GM12878 (cell line): ENCODE data around the gene CBFA2T3. TPM values are rescaled to one million over a fixed set of nuclear protein-coding genes. Genes with fewer than 3 reads are reported as not detected.

ENCODE experiments used
- ATAC-seq: fragments of 200-7000 bp; cut with Tn5 transposase; 3 replicates; pipeline ENCODE4 v1.9.1; 2020; ENCODE audit warnings: mild to moderate bottlenecking, moderate library complexity
- BruUV-seq: library from RNA; stranded (reverse); fragments of 400-500 nt; replicated peaks from 2 replicates; lab custom pipeline; 2021; lab: Mats Ljungman, UMichigan
- CTCF ChIA-PET: fragments of 300-600 bp; sonication (Branson Sonifier 250); formaldehyde crosslinking; extraction: SDS; loops from one replicate; lab custom pipeline; 2021; ENCODE audit warnings: inconsistent platforms; lab: Yijun Ruan, JAX
- POLR2A ChIA-PET: fragments of 350-600 bp; formaldehyde crosslinking; extraction: SDS; loops from one replicate; lab custom pipeline; 2021; ENCODE audit warnings: inconsistent platforms; lab: Charles Lee
- RAD21 ChIA-PET: fragments of 300-600 bp; sonication (Branson Sonifier 250); formaldehyde crosslinking; loops from one replicate; lab custom pipeline; 2023; ENCODE audit warnings: antibody characterized with exemption; ENCODE audit not compliant: unreplicated experiment; lab: Charles Lee
- SMC1A ChIA-PET: fragments of 300-600 bp; sonication (Branson Sonifier 250); formaldehyde crosslinking; loops from one replicate; lab custom pipeline; 2023; ENCODE audit not compliant: unreplicated experiment, uncharacterized antibody; lab: Charles Lee
- DNase-seq: peaks from one replicate; pipeline ENCODE4 v3.0.0-alpha.2; 2011; ENCODE audit warnings: low read depth, low spot score
- FAIRE-seq: peaks from 3 replicates; lab custom pipeline; 2011; peaks lifted over from hg19 to GRCh38; lab: Jason Lieb, UNC
- H2AFZ ChIP-seq: 2 replicates; pipeline ENCODE4 v1.6.0; 2011; ENCODE audit warnings: low read depth, low read length, control low read depth; ENCODE audit not compliant: control insufficient read depth
- H3K27ac ChIP-seq: 2 replicates; pipeline ENCODE4 v1.5.1; 2011; ENCODE audit warnings: control low read depth; ENCODE audit not compliant: control insufficient read depth, insufficient read depth
- H3K27me3 ChIP-seq, 2 experiments: replicated peaks in 1 of 2; 2 replicates each; pipeline versions ENCODE4 v1.6.0 to v1.6.1; 2011; ENCODE audit warnings: low read length in 1 of 2; ENCODE audit not compliant: control insufficient read depth in 2 of 2, insufficient read depth in 2 of 2
- H3K36me3 ChIP-seq, 2 experiments: 2 replicates each; pipeline ENCODE4 v1.5.1; 2011; ENCODE audit warnings: low read length in 1 of 2; ENCODE audit not compliant: control insufficient read depth in 2 of 2, insufficient read depth in 2 of 2
- H3K4me1 ChIP-seq: 2 replicates; pipeline ENCODE4 v1.6.1; 2011; ENCODE audit warnings: mild to moderate bottlenecking, low read length, moderate library complexity, mixed read lengths; ENCODE audit not compliant: control insufficient read depth, insufficient read depth
- H3K4me2 ChIP-seq: 2 replicates; pipeline ENCODE4 v1.6.0; 2011; ENCODE audit warnings: control low read depth; ENCODE audit not compliant: control insufficient read depth, insufficient read depth
- H3K4me3 ChIP-seq: fragments of 200-600 bp; sonication (generic); 2 replicates; pipeline ENCODE4 v1.5.1; 2016
- H3K79me2 ChIP-seq: 2 replicates; pipeline ENCODE4 v1.6.0; 2011; ENCODE audit warnings: low read length; ENCODE audit not compliant: control insufficient read depth, insufficient read depth
- H3K9ac ChIP-seq: 2 replicates; pipeline ENCODE4 v1.8.0; 2011; ENCODE audit warnings: low read length, control low read depth, mixed read lengths; ENCODE audit not compliant: control insufficient read depth, insufficient read depth
- H3K9me3 ChIP-seq: replicated peaks from 3 replicates; pipeline ENCODE4 v1.5.1; 2011; ENCODE audit warnings: mild to moderate bottlenecking, low read length; ENCODE audit not compliant: control insufficient read depth, insufficient read depth
- H4K20me1 ChIP-seq: 2 replicates; pipeline ENCODE4 v1.6.0; 2011; ENCODE audit not compliant: control insufficient read depth, insufficient read depth
- BACH1 ChIP-seq: fragments of 450-650 bp; IDR thresholded peaks from 2 replicates; pipeline ENCODE4 v1.6.1; 2017; ENCODE audit warnings: mild to moderate bottlenecking, borderline replicate concordance
- IKZF1 ChIP-seq: fragments of 450-650 bp; conservative IDR thresholded peaks from 2 replicates; pipeline ENCODE4 v1.6.1; 2017; ENCODE audit warnings: antibody characterized with exemption, mild to moderate bottlenecking
- IKZF2 ChIP-seq, 2 experiments: fragments of 450-650 bp; IDR thresholded peaks; 2 replicates each; pipeline ENCODE4 v1.6.1; 2017; ENCODE audit warnings: mild to moderate bottlenecking in 2 of 2, moderate library complexity in 2 of 2
- MEF2B ChIP-seq: fragments of 450-650 bp; IDR thresholded peaks from 2 replicates; pipeline ENCODE4 v1.6.1; 2018; ENCODE audit warnings: mild to moderate bottlenecking, moderate library complexity; ENCODE audit not compliant: partially characterized antibody, poor library complexity, severe bottlenecking
- NR2F1 ChIP-seq: fragments of 450-650 bp; conservative IDR thresholded peaks from 2 replicates; pipeline ENCODE4 v1.6.1; 2017; ENCODE audit warnings: mild to moderate bottlenecking
- ZNF207 ChIP-seq: fragments of 450-650 bp; IDR thresholded peaks from 2 replicates; pipeline ENCODE4 v1.6.1; 2014; ENCODE audit warnings: antibody characterized with exemption, mild to moderate bottlenecking, borderline replicate concordance
- WGBS: methylation state at CpG from one replicate; pipeline ENCODE4 v1.1.6; 2016; ENCODE audit warnings: low lambda C conversion rate; ENCODE audit not compliant: insufficient replicate concordance, insufficient coverage; ENCODE audit errors: missing lambda C conversion rate; 5-methylcytosine and 5-hydroxymethylcytosine counted together
- in situ Hi-C: fragments of 300-500 bp; cut with MboI; formaldehyde crosslinking; loops from 9 replicates; pipeline ENCODE4 v1.14.3; 2018; ENCODE audit warnings: mixed read lengths
- intact Hi-C: fragments of 100-400 bp; cut with micrococcal nuclease; formaldehyde crosslinking; loops from one replicate; pipeline ENCODE4 v1.14.2; 2022; ENCODE audit not compliant: unreplicated experiment
- polyA plus RNA-seq, 11 experiments: library from polyadenylated mRNA; depleted of rRNA in 4 of 11; unstranded in 6 of 11; stranded (reverse) in 5 of 11; fragments of >200 nt; fragmentation: Nextera tagmentation in 4 of 11; fragmentation: Illumina TruSeq in 1 of 11; extraction: Ambion mirVana in 4 of 11; extraction: Trizol in 1 of 11; gene quantifications; 1 replicate in 1 of 11; 2 replicates in 10 of 11; pipeline versions ENCODE4 v1.2.1 to v1.2.3, GENCODE V29; 2011 to 2016; ENCODE audit warnings: inconsistent platforms in 2 of 11, missing spikeins in 2 of 11, low read depth in 1 of 11
- total RNA-seq, 4 experiments: library from RNA; depleted of rRNA in 3 of 4; stranded (reverse); fragments of >200 nt in 3 of 4; fragmentation: Illumina TruSeq in 1 of 4; extraction: Trizol in 1 of 4; gene quantifications; 2 replicates each; pipeline versions ENCODE4 v1.2.1 to v1.2.3, GENCODE V29; 2013 to 2021
- TF ChIP-seq, protein P1 (sequence below): fragments of 450-650 bp; conservative IDR thresholded peaks from 2 replicates; pipeline ENCODE4 v1.6.1; 2017; ENCODE audit warnings: mild to moderate bottlenecking, moderate library complexity
- TF ChIP-seq, protein P2 (sequence below): fragments of 450-650 bp; IDR thresholded peaks from 2 replicates; pipeline ENCODE4 v1.6.1; 2017; ENCODE audit warnings: low read depth, mild to moderate bottlenecking, moderate library complexity
- TF ChIP-seq, protein P3 (sequence below): fragments of 450-650 bp; IDR thresholded peaks from 2 replicates; pipeline ENCODE4 v1.6.1; 2017; ENCODE audit warnings: mild to moderate bottlenecking, low read depth, inconsistent platforms; ENCODE audit not compliant: poor library complexity, severe bottlenecking

CBFA2T3 gene
- total and polyA plus RNA-seq, 10 of the 15 experiments (the other 5 are each of a cell fraction or from before 2014, with no cell fraction given) = 0.69 to 42.6 (median 4.5) TPM

DNA sequence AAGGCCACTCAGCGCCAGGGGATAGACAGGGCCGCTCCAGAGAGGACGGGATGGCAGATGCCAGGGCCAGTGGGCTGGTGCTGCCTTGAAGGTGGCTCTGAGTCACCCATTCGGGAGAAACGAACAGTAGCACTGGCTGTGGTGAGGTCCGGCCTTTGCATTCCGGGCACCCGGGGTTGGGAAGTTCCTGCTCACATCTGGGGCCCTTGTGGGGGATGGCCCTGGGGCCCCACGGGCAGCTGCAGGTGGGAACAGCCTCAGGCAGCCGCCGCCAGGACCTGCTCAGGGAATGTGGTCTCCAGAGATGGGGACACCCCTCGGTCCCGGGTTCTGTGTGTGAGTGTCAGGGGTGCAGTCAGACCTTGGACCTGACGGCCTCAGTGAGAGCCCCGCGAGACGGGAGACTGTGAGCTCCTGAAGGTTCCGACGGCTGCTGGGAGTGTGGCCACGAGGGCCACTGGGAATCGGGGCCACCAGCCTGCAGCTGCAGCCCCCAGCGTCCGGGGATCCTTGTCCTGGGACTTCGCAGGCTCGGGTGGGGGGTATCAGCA, 1.4 kb downstream of the CBFA2T3 start:
- no peaks in the 10 kb centered on the region for H4K20me1 ChIP-seq
- peak; percentile 71 for TF ChIP-seq IKZF1
- peak; percentile 38; the same call in 1 of the 2 replicates for TF ChIP-seq BACH1
- peak; percentile 41 for TF ChIP-seq MEF2B
- TF ChIP-seq NR2F1 = no peak
- peak; percentile 42 to 51; a peak in 2 of 4 replicates for TF ChIP-seq IKZF2 (IDR thresholded peaks at IDR 0.05)
- 0 out of 2 replicates have a peak, but pooled peaks have one; percentile 29 for TF ChIP-seq ZNF207
- TF ChIP-seq, protein P1, sequence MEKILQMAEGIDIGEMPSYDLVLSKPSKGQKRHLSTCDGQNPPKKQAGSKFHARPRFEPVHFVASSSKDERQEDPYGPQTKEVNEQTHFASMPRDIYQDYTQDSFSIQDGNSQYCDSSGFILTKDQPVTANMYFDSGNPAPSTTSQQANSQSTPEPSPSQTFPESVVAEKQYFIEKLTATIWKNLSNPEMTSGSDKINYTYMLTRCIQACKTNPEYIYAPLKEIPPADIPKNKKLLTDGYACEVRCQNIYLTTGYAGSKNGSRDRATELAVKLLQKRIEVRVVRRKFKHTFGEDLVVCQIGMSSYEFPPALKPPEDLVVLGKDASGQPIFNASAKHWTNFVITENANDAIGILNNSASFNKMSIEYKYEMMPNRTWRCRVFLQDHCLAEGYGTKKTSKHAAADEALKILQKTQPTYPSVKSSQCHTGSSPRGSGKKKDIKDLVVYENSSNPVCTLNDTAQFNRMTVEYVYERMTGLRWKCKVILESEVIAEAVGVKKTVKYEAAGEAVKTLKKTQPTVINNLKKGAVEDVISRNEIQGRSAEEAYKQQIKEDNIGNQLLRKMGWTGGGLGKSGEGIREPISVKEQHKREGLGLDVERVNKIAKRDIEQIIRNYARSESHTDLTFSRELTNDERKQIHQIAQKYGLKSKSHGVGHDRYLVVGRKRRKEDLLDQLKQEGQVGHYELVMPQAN = peak; percentile 14; the same call in 1 of the 2 replicates
- TF ChIP-seq, protein P2, sequence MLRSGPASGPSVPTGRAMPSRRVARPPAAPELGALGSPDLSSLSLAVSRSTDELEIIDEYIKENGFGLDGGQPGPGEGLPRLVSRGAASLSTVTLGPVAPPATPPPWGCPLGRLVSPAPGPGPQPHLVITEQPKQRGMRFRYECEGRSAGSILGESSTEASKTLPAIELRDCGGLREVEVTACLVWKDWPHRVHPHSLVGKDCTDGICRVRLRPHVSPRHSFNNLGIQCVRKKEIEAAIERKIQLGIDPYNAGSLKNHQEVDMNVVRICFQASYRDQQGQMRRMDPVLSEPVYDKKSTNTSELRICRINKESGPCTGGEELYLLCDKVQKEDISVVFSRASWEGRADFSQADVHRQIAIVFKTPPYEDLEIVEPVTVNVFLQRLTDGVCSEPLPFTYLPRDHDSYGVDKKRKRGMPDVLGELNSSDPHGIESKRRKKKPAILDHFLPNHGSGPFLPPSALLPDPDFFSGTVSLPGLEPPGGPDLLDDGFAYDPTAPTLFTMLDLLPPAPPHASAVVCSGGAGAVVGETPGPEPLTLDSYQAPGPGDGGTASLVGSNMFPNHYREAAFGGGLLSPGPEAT = peak; percentile 23; the same call in 1 of the 2 replicates
- TF ChIP-seq, protein P3, sequence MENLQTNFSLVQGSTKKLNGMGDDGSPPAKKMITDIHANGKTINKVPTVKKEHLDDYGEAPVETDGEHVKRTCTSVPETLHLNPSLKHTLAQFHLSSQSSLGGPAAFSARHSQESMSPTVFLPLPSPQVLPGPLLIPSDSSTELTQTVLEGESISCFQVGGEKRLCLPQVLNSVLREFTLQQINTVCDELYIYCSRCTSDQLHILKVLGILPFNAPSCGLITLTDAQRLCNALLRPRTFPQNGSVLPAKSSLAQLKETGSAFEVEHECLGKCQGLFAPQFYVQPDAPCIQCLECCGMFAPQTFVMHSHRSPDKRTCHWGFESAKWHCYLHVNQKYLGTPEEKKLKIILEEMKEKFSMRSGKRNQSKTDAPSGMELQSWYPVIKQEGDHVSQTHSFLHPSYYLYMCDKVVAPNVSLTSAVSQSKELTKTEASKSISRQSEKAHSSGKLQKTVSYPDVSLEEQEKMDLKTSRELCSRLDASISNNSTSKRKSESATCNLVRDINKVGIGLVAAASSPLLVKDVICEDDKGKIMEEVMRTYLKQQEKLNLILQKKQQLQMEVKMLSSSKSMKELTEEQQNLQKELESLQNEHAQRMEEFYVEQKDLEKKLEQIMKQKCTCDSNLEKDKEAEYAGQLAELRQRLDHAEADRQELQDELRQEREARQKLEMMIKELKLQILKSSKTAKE = no peak
- TF ChIP-seq, all 136 proteins: peak for 7
- no peak for DNase-seq
- SMC1A ChIA-PET = interaction anchor here (0.9 to 1.5 kb wide), 4 partner anchors 10 to 122 kb away, joined by 3 to 5 read pairs (median 4); no protein-coding TSS in a partner anchor
- intact Hi-C loops = loop anchor here (5.0 kb wide), 1 partner anchor 57 kb away; no protein-coding TSS in a partner anchor
- Histone ChIP-seq H3K27me3 (no peaks in the 10 kb centered on the region), H3K9me3 (no peaks in the 10 kb centered on the region), H3K4me2 (peak overlapping the region; percentile 96), H2AFZ (no peak overlapping the region), H3K9ac (peak overlapping the region; percentile 85), H3K4me3 (peak overlapping the region; percentile 93), H3K36me3 (peaks cover 0 to under 1% of the 10 kb centered on the region in 2 experiments; a peak in 1 of 4 replicates), H3K79me2 (peaks cover 77% of the 10 kb centered on the region), H3K4me1 (peaks cover 58% of the 10 kb centered on the region), H3K27ac (peak overlapping the region; percentile 98)
- WGBS = 2% methylated on average over 20 of the region's 25 CpGs
- POLR2A ChIA-PET = interaction anchor here (0.7 to 4.2 kb wide), 2 partner anchors 9 to 122 kb away, joined by 3 to 20 read pairs; no protein-coding TSS in a partner anchor
- FAIRE-seq = no peak
- RAD21 ChIA-PET = no interaction called here
- CTCF ChIA-PET = interaction anchor here (1.2 kb wide), 1 partner anchor 10 kb away, joined by 4 read pairs; no protein-coding TSS in a partner anchor
- in situ Hi-C loops = no loop called here
- no TSS peak for BruUV-seq
- no peak for ATAC-seq
